Spleen (tissue), 11 donors: ENCODE data around the gene NLGN1. TPM values are rescaled to one million over a fixed set of nuclear protein-coding genes. Genes with fewer than 3 reads are reported as not detected.

Experiments
- DNase-seq: peaks from one replicate; pipeline ENCODE4 v3.0.0-alpha.2; 2020
- H3K27ac ChIP-seq, 8 donors: fragments of 200-600 bp; sonication (generic) in 7 of 8; 1 replicate in 4 of 8; 2 replicates in 4 of 8; pipeline versions ENCODE4 v1.5.0 to v1.8.0; 2016 to 2021; ENCODE audit warnings: inconsistent platforms in 4 of 8, mild to moderate bottlenecking in 4 of 8, moderate library complexity in 1 of 8
- H3K27me3 ChIP-seq, 7 donors: fragments of 200-600 bp; sonication (generic) in 6 of 7; replicated peaks in 1 of 7; 1 replicate in 4 of 7; 2 replicates in 3 of 7; pipeline versions ENCODE4 v1.5.0 to v1.8.0; 2016 to 2021; ENCODE audit warnings: inconsistent platforms in 3 of 7, mild to moderate bottlenecking in 1 of 7
- H3K36me3 ChIP-seq, 6 donors: fragments of 200-600 bp; sonication (generic) in 5 of 6; 1 replicate in 4 of 6; 2 replicates in 2 of 6; pipeline versions ENCODE4 v1.5.0 to v1.8.0; 2016 to 2021; ENCODE audit warnings: inconsistent platforms in 2 of 6
- H3K4me1 ChIP-seq, 6 donors: fragments of 200-600 bp; sonication (generic) in 5 of 6; 1 replicate in 3 of 6; 2 replicates in 3 of 6; pipeline versions ENCODE4 v1.5.0 to v1.8.0; 2016 to 2021; ENCODE audit warnings: inconsistent platforms in 3 of 6
- H3K4me3 ChIP-seq, 8 donors: fragments of 200-600 bp; sonication (generic) in 7 of 8; 1 replicate in 4 of 8; 2 replicates in 4 of 8; pipeline versions ENCODE4 v1.5.0 to v1.8.0; 2016 to 2021; ENCODE audit warnings: inconsistent platforms in 4 of 8, mild to moderate bottlenecking in 4 of 8, moderate library complexity in 2 of 8
- H3K9me3 ChIP-seq, 8 donors: fragments of 200-600 bp; sonication (generic) in 7 of 8; 1 replicate in 4 of 8; 2 replicates in 4 of 8; pipeline versions ENCODE4 v1.5.0 to v1.8.0; 2016 to 2021; ENCODE audit warnings: inconsistent platforms in 4 of 8
- POLR2A ChIP-seq, 3 donors: fragments of 450-650 bp; IDR thresholded peaks; one replicate each; pipeline ENCODE4 v1.5.1; 2017; ENCODE audit warnings: antibody characterized with exemption in 3 of 3, mild to moderate bottlenecking in 1 of 3
- POLR2AphosphoS5 ChIP-seq, 3 donors: sonication (generic); formaldehyde crosslinking; IDR thresholded peaks; one replicate each; pipeline ENCODE4 v1.5.1; 2017; ENCODE audit warnings: antibody characterized with exemption in 3 of 3
- WGBS, 5 donors: extraction: QIAGEN DNeasy Blood & Tissue Kit in 3 of 5; methylation state at CpG; one replicate each; pipeline versions ENCODE4 v1.1.5 to v1.1.7; 2013 to 2018; 5-methylcytosine and 5-hydroxymethylcytosine counted together
- intact Hi-C: fragments of 100-400 bp; cut with DNase I; formaldehyde crosslinking; loops from one replicate; pipeline ENCODE4 v1.15.0; 2023; ENCODE audit warnings: low total_unique reads
- polyA plus RNA-seq, 3 donors: library from polyadenylated mRNA; stranded (reverse); fragments of 200-250 nt; gene quantifications; one replicate each; pipeline ENCODE4 v1.2.1, GENCODE V29; 2013
- total RNA-seq, 7 donors: library from RNA; depleted of rRNA in 3 of 7; stranded (reverse); fragments of >200 nt in 3 of 7; fragmentation: NEBNext Ultra II Directional in 4 of 7; extraction: Animal tissue kit (Norgen Biotek cat#: 25700) in 4 of 7; gene quantifications; one replicate each; pipeline versions ENCODE4 v1.1.0 to v1.2.1, GENCODE V29; 2016 to 2021
- TF ChIP-seq, protein P1 (sequence below), 11 experiments: fragments of 200-600 bp in 7 of 11; fragments of 450-650 bp in 4 of 11; sonication (generic) in 4 of 11; IDR thresholded peaks in 8 of 11; conservative IDR thresholded peaks in 3 of 11; 1 replicate in 7 of 11; 2 replicates in 4 of 11; pipeline versions ENCODE4 v1.4.0 to v1.8.0; 2016 to 2021; ENCODE audit warnings: antibody characterized with exemption in 11 of 11, inconsistent platforms in 4 of 11, mild to moderate bottlenecking in 1 of 11
- donor health status: healthy with polysubstance abuse.
- donor health status: DM: no; HTN: no; CAD: no; lungs with moderate emphysema.
- donor health status: DM: no; HTN: no; CAD: no.
- donor health status: Bipolar disorder and iron deficiency.
- donor health status: healthy.
- donor health status: DM: no; HTN: no; CAD: no.
- donor health status: DM: yes; HTN: yes; CAD: no.

NLGN1 gene
- total and polyA plus RNA-seq, 10 donors = 0.03 to 0.13 (median 0.03) TPM; not detected in 7

DNA sequence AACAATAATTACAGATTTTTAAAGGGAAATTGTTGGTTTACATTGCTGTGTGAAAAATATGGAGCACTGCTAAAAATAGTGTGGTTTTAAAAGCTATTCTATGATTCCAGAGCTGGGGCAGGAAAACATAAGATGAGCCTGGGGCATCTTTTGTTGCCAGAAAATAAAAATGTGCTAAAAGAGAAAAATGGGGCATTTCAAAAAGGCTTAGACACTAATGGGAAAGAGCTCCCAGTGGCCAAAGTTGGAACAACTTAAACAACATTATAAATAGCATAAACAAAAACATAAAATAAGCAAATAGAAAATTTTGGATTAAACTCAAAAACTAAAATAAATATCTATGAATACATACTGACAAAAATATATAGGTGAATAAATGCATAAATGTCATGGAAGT lies 478.9 kb downstream of the NLGN1 start:
- no peak for DNase-seq
- H3K4me3 ChIP-seq = no peak overlapping the region
- no peaks in the 10 kb centered on the region for H3K4me1 ChIP-seq
- intact Hi-C loops = no loop called here
- TF ChIP-seq POLR2A (IDR thresholded peaks at IDR 0.05) (no peak), POLR2AphosphoS5 (IDR thresholded peaks at IDR 0.05) (no peak)
- TF ChIP-seq, protein P1, sequence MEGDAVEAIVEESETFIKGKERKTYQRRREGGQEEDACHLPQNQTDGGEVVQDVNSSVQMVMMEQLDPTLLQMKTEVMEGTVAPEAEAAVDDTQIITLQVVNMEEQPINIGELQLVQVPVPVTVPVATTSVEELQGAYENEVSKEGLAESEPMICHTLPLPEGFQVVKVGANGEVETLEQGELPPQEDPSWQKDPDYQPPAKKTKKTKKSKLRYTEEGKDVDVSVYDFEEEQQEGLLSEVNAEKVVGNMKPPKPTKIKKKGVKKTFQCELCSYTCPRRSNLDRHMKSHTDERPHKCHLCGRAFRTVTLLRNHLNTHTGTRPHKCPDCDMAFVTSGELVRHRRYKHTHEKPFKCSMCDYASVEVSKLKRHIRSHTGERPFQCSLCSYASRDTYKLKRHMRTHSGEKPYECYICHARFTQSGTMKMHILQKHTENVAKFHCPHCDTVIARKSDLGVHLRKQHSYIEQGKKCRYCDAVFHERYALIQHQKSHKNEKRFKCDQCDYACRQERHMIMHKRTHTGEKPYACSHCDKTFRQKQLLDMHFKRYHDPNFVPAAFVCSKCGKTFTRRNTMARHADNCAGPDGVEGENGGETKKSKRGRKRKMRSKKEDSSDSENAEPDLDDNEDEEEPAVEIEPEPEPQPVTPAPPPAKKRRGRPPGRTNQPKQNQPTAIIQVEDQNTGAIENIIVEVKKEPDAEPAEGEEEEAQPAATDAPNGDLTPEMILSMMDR (IDR thresholded peaks at IDR 0.05 in 8 of 11, conservative IDR thresholded peaks at IDR 0.05 in 3 of 11) = no peak
- no peak overlapping the region for H3K27ac ChIP-seq
- no peaks in the 10 kb centered on the region for H3K36me3 ChIP-seq
- H3K27me3 ChIP-seq = no peaks in the 10 kb centered on the region
- peaks cover 0 to 7% (median 4%) of the 10 kb centered on the region in 8 donors for H3K9me3 ChIP-seq

DNA sequence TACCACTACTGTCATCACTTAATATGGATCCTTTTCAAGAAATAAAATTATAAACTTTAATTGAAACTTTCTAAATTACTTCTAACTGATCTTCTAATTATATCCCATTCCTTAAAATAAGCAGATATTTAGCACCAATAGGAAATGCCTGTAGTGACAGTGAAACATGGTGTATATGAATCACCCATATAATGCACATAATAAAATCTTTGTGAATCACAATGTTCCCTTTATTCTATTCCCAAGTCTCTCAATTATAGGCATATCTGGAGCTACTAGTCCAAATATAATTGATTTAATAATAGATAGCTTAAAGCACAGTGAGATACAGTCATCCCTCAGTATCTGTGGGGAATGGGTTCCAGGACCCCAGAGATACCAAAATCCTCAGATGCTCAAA lies 490.3 kb downstream of the NLGN1 start:
- no peaks in the 10 kb centered on the region for H3K36me3 ChIP-seq
- H3K27me3 ChIP-seq = no peaks in the 10 kb centered on the region
- TF ChIP-seq POLR2AphosphoS5 (IDR thresholded peaks at IDR 0.05) (no peak), POLR2A (IDR thresholded peaks at IDR 0.05) (no peak)
- TF ChIP-seq, protein P1 (IDR thresholded peaks at IDR 0.05 in 8 of 11, conservative IDR thresholded peaks at IDR 0.05 in 3 of 11) = no peak
- H3K27ac ChIP-seq = no peak overlapping the region
- DNase-seq = no peak
- no peak overlapping the region for H3K4me3 ChIP-seq
- intact Hi-C loops = no loop called here
- H3K4me1 ChIP-seq = no peaks in the 10 kb centered on the region
- H3K9me3 ChIP-seq = no peaks in the 10 kb centered on the region

DNA sequence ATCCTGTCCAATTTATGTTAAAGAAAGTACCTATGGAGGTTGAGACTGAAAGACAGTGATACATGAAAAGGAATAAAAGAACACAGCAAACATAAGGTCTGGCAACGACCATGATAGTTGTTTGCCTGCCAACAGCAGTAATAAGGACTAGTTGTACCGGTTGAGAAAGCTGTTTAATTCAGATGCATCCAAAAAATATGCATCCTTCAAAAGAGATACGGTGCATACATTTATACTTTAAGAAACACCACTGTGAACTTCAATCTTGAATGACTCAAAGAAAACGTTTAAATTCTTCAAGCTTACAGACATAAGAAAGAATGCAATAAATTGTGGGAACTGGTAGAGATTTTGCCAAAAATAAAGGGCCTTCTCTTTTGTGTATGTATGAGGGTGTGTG lies 492.1 kb downstream of the NLGN1 start:
- Histone ChIP-seq H3K4me3 (no peak overlapping the region), H3K27ac (no peak overlapping the region), H3K36me3 (no peaks in the 10 kb centered on the region), H3K4me1 (no peaks in the 10 kb centered on the region), H3K27me3 (no peaks in the 10 kb centered on the region), H3K9me3 (no peaks in the 10 kb centered on the region)
- WGBS, 5 donors = 55 to 81% (median 71%) methylated on average over 4 of the region's 4 CpGs
- DNase-seq = no peak
- TF ChIP-seq, protein P1 (IDR thresholded peaks at IDR 0.05 in 8 of 11, conservative IDR thresholded peaks at IDR 0.05 in 3 of 11) = no peak
- no peak for TF ChIP-seq POLR2AphosphoS5 (IDR thresholded peaks at IDR 0.05)
- TF ChIP-seq POLR2A (IDR thresholded peaks at IDR 0.05) = no peak
- intact Hi-C loops = no loop called here

DNA sequence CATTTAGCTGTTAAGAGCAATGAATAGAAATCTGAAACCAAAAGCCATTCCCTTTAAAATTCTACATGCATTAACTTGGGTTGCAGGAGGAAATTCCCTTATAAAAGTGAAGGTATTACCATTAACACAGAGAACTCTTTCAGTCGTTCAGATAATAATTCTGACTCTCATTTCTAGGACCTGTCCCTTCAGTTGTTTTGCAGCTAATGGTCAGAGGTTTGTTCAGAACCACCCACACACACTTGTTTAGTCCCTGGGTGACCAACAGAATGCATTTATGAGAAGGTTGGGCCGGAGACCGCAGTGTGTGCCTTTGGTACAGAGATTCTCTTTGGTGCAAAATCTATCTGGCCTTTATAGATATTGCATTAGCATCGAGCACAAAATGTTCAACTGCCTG lies 492.5 kb downstream of the NLGN1 start:
- Histone ChIP-seq H3K36me3 (no peaks in the 10 kb centered on the region), H3K27me3 (no peaks in the 10 kb centered on the region), H3K9me3 (no peaks in the 10 kb centered on the region), H3K4me1 (no peaks in the 10 kb centered on the region), H3K27ac (no peak overlapping the region), H3K4me3 (no peak overlapping the region)
- no peak for DNase-seq
- 74 to 87% (median 81%) methylated on average over 4 of the region's 4 CpGs for WGBS, 5 donors
- TF ChIP-seq POLR2AphosphoS5 (IDR thresholded peaks at IDR 0.05) (no peak), POLR2A (IDR thresholded peaks at IDR 0.05) (no peak)
- TF ChIP-seq, protein P1 (IDR thresholded peaks at IDR 0.05 in 8 of 11, conservative IDR thresholded peaks at IDR 0.05 in 3 of 11) = no peak
- intact Hi-C loops = no loop called here
